Retinal pigment epithelial cell (primary cell): ENCODE measurements around the gene MNT.
A peak's percentile ranks its signal among the peaks of the same experiment; 100 is the strongest.

Experiments used
- DNase-seq: peaks from one replicate; pipeline ENCODE4 v3.0.0-alpha.2; 2010; ENCODE audit warnings: low read depth
- H3K4me3 ChIP-seq: 2 replicates; pipeline ENCODE4 v1.5.1; 2011; ENCODE audit warnings: mild to moderate bottlenecking, low read length, control low read depth, moderate library complexity
- TF ChIP-seq, protein P1 (sequence below): conservative IDR thresholded peaks from 2 replicates; pipeline ENCODE4 v1.5.1; 2011; ENCODE audit warnings: low read depth, low read length, control low read depth, inconsistent platforms

MNT gene

DNA sequence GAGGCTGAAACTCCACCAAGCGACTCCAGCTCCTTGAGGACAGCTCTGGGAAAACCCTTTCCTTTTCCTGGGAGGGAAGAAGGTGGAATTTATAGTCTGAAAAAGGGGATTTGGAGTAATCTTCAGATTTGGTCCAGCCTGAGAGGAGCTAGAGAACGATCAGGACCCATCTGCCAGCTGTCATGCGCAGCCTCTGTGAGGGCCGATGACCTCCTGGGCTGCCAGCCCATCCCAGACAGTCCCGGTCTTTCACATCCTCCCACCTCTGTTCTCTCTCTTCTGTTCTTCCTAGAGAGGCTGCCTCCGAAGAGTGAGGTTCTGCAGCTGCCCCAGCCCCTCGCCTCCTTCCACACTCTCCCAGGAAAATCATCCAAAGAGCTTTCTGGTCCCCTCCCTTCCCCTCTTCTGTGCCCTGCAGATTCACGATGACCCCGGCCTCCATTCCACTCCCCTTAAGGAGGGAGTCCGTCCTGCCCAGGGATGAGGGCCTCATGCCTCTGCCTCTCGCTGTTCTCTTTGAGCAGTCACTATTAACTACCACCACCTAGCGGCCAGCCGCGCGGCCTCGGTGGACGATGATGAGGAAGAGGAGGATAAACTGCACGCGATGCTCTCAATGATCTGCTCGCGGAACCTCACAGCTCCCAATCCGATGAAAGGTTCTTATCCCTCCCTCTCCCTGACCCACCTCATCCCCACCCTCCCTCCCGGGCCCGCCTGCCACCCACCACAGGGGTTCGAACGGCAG, 33.9 kb downstream of the MNT start:
- TF ChIP-seq, protein P1, sequence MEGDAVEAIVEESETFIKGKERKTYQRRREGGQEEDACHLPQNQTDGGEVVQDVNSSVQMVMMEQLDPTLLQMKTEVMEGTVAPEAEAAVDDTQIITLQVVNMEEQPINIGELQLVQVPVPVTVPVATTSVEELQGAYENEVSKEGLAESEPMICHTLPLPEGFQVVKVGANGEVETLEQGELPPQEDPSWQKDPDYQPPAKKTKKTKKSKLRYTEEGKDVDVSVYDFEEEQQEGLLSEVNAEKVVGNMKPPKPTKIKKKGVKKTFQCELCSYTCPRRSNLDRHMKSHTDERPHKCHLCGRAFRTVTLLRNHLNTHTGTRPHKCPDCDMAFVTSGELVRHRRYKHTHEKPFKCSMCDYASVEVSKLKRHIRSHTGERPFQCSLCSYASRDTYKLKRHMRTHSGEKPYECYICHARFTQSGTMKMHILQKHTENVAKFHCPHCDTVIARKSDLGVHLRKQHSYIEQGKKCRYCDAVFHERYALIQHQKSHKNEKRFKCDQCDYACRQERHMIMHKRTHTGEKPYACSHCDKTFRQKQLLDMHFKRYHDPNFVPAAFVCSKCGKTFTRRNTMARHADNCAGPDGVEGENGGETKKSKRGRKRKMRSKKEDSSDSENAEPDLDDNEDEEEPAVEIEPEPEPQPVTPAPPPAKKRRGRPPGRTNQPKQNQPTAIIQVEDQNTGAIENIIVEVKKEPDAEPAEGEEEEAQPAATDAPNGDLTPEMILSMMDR = peak; percentile 35
- DNase-seq = no peak
- no peak overlapping the region for H3K4me3 ChIP-seq

DNA sequence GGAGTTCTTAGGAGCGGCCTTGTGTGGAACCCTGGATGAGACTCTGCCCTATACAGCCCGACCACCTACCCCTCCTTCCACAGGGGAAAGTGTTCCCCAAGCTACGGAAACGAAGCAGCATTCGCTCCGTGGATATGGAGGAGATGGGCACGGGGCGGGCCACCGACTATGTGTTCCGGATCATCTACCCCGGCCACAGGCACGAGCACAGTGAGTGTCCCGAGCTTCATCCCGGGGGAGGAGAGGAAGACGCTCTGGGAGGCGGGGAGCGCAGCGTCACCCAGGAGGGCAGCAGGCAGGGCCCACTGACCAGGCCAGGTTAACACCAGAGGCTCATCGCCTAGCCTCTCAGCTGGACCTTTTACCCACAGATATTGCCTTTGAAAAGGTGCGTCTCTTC, 35.7 kb downstream of the MNT start:
- TF ChIP-seq, protein P1 = no peak
- no peak for DNase-seq
- H3K4me3 ChIP-seq = no peak overlapping the region

DNA sequence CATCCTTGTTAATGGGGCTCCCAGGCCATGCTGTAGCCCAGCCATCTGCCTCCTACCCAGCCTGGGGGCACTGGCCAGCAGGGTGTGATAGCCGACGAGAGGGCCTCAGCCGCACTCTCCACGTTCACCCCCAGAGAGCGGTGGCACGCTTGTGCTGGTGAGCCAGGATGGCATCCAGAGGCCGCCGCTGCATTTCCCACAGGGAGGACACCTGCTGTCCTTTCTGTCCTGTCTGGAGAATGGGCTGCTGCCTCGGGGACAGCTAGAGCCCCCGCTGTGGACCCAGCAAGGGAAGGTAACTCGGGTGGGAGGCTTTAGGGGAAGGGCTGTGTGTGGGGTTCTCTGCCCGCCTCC, 36.1 kb downstream of the MNT start:
- no peak for DNase-seq
- TF ChIP-seq, protein P1 = no peak
- H3K4me3 ChIP-seq = no peak overlapping the region

DNA sequence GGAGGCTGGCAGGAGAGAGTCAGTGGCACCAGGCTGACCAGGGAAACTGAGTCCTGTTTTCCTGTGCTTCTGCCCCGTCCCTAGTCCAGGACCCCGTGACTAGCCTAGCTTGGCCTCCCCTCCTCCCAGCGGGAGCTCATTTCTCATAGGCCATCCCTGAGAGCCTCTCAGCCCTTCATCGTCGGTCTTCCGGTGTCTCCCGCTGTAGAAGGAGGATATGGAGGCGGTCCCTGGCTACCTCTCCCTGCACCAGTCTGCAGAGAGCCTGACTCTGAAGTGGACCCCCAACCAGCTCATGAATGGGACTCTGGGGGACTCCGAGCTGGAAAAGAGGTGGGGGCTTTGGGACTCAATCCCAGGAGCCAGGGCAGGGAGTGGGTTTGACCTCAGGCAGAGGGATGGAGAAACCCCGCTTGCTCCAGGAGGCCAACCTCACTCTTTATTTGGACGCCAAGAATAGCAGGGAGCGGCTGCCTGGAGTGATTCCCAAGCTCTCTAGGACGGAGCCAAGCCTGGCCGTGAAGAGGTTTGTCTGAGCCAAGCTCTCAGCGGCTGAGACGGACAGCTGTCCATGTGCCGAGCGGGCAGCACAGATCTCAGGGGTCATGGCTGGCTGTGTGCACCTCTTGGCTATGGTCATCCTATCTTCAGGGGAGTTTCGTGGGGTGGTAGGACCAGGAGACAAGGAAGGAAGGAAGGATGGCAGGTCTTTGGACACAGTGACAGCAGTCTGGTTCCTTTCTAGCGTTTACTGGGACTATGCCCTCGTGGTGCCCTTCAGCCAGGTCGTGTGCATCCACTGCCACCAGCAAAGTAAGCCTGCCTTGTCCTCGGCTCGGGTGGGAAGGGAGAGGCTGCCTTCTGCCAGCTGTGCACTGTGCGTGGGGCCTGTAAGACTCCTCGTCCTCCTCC, 36.8 kb downstream of the MNT start:
- no peak for DNase-seq
- TF ChIP-seq, protein P1 = no peak
- no peak overlapping the region for H3K4me3 ChIP-seq

DNA sequence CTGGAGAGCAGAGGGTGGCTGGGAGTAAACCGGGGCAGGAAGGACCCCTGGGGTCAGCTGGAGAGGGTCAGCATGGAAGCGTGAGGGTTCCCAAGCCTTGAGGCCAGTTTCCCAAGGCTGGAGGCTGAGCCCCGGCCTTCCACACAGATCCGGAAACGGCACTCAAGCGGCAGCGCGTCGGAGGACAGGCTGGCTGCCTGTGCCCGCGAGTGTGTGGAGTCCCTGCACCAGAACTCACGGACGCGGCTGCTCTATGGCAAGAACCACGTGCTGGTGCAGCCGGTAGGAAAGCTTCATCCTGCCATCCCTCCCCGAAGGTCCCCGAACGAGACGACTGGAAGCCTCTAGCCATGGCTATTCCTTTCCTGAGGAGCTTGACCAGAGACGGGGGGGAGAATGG, 37.5 kb downstream of the MNT start:
- H3K4me3 ChIP-seq = no peak overlapping the region
- TF ChIP-seq, protein P1 = no peak
- no peak for DNase-seq

DNA sequence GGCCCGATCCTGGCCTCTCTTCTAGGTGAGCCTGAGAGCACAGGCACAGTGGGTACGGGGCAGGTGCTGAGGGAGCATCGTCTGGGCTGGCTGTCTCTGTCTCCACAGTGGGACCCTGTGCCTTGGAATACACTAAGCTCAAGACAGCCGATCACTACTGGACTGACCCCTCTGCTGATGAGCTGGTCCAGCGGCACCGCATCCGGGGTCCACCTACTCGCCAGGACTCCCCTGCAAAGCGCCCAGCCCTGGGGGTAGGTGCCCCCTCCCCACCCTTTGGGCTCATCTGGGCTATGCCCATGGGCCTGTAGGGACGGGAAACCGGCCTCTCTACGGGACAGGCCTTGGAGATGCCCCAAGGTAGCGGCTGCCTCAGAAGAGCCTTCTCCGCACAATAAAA, 38.0 kb downstream of the MNT start:
- no peak for DNase-seq
- no peak overlapping the region for H3K4me3 ChIP-seq
- TF ChIP-seq, protein P1 = no peak

- H3K4me3 ChIP-seq = no peak overlapping the region
- no peak for DNase-seq
- TF ChIP-seq, protein P1 = no peak
Observed at GRCh38 chr17:2362416-2362815, 38.4 kb downstream of the MNT start.
